ENCODE results near the gene TBXT. TPM values are rescaled to one million over a fixed set of nuclear protein-coding genes. Genes with fewer than 3 reads are reported as not detected.

TBXT gene
- polyA plus RNA-seq, 1 donor from 2014 or later: not detected

Small RNA genes lying within 50 kb of the gene (small RNA-seq; reads per million reads assigned to genes)
- 0 reads per million in 3 experiments for gene RNU6-153P

Other genes with a start within 250 kb of the TBXT start
- gene PRR18, start 140.5 kb upstream of the TBXT start, polyA plus RNA-seq: not detected in 2 replicates
- gene SFT2D1, start 174.7 kb upstream of the TBXT start, polyA plus RNA-seq: 78.5 and 81.7 TPM in 2 replicates
- gene MPC1, start 215.1 kb upstream of the TBXT start, polyA plus RNA-seq: 88.8 and 112 TPM in 2 replicates

All from neural cell (in vitro differentiated cells).